GM19099 (cell line): Measurements from ENCODE around the gene TNFSF18.

Source experiments
- POLR2A ChIP-seq: IDR thresholded peaks from 3 replicates; pipeline ENCODE4 v1.6.1; 2011; ENCODE audit warnings: low read depth; ENCODE audit not compliant: insufficient read length; ENCODE audit errors: extremely low read depth

Gene TNFSF18

GRCh38 chr1:173005196-173005864 is 45.4 kb downstream of the TNFSF18 start:
- TF ChIP-seq POLR2A: no peak

GRCh38 chr1:173002891-173003838 is 47.6 kb downstream of the TNFSF18 start:
- TF ChIP-seq POLR2A: no peak

DNA sequence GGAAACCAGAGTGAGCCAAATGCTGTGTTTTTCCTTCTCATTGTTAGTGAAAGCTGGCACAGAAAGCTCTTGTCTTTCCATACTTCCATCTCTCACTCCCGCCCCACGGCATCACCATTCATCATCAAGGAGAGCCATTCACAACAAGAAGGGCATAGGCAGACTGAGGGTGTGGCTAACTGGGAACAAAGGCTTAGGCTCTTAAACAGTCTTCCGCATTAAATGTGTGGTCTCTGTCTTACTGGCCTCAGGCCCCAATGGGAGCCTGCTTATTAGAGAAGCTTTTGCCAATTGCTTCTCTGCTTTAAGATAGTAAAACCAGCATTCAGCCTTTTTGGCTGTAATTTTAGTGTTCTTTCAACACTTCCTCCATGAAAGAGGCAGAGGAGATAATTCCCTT is 51.4 kb downstream of the TNFSF18 start:
- no peak for TF ChIP-seq POLR2A

DNA sequence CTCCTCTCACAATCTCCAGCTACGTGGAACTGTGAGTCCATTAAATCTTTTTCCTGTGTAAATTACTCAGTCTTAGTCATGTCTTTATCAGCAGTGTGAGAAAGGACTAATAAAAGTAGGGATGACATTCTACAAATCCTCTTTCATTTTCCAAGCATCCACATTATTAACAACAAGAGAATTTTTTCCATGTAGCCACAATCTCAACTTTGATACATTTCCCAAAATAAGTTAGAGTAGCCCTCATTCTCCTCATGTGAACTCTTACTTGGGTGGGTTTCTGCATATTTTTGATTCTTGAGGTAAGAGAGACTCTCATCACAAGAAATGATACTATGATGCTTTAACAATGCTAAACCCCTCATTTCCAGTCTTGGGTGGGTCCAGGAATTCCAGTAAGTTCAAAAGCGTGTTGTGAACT is 52.8 kb downstream of the TNFSF18 start:
- no peak for TF ChIP-seq POLR2A

DNA sequence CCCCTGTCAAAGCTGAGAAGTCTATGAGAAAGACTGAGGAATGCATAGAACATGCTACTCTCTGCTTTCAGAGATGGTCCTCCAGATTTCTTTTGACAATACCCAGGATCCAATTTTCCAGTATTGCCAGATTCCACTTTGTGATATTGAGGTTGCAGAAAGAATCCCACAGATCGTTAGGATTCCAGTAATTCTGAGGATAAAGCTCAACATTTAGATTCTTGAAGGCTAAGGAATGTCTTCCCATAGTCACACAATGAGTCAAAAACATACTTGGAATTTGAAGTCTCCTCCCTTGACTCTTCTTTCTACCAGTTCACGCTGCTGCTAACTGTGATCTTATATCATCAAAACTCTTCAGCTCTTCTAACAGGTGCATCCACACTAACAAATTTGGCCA is 57.1 kb downstream of the TNFSF18 start:
- no peak for TF ChIP-seq POLR2A

- no peak for TF ChIP-seq POLR2A
Observed at GRCh38 chr1:172991674-172992400, 58.9 kb downstream of the TNFSF18 start.

GRCh38 chr1:172990598-172991215 is 60.0 kb downstream of the TNFSF18 start:
- TF ChIP-seq POLR2A: no peak
